ENCODE data around the gene HOXB2. TPM values are rescaled to one million over a fixed set of nuclear protein-coding genes. Genes with fewer than 3 reads are reported as not detected.
A peak's percentile ranks its signal among the peaks of the same experiment; 100 is the strongest.

HOXB2 gene
- total and polyA plus RNA-seq, 2 donors (not counting 1 experiment from before 2014, with no cell fraction given) = 6.1 to 9.2 TPM

GRCh38 chr17:48582750-48583069 is 37.8 kb upstream of the HOXB2 start:
- no peak overlapping the region for H3K27ac ChIP-seq (ENCODE audit: low read length in 2 of 2)
- CTCF ChIA-PET = interaction anchor here (1.1 to 2.2 kb wide), 5 partner anchors 30 to 278 kb away, joined by 3 to 20 read pairs (median 3); no protein-coding TSS in a partner anchor
- Mint-ChIP-seq H3K27me3 (peaks cover 88% of the 10 kb centered on the region), H3K27ac (no peak overlapping the region), H3K4me1 (peaks cover 51% of the 10 kb centered on the region), H3K4me3 (peak overlapping the region; percentile 82), H3K9me3 (ENCODE audit: insufficient read depth) (no peaks in the 10 kb centered on the region)
- peak overlapping the region in 1 of 5 experiments; percentile 59 for H3K4me3 ChIP-seq (ENCODE audit: control extremely low read depth in 1 of 5, extremely low read depth in 1 of 5, insufficient read depth in 1 of 5, low read depth in 2 of 5, low read length in 4 of 5)
- no peaks in the 10 kb centered on the region for H3K36me3 ChIP-seq (replicated peaks in 1 of 2; ENCODE audit: control extremely low read depth in 1 of 2, control insufficient read depth in 1 of 2, extremely low read depth in 1 of 2, insufficient read depth in 2 of 2, low read length in 1 of 2)
- intact Hi-C loops (cut with micrococcal nuclease) = no loop called here
- peaks cover 0 to 29% (median 0%) of the 10 kb centered on the region in 3 donors for H3K9me3 ChIP-seq (ENCODE audit: control extremely low read depth in 1 of 3, control insufficient read depth in 2 of 3, insufficient read depth in 1 of 3, low read length in 2 of 3)
- TF ChIP-seq, protein P1, sequence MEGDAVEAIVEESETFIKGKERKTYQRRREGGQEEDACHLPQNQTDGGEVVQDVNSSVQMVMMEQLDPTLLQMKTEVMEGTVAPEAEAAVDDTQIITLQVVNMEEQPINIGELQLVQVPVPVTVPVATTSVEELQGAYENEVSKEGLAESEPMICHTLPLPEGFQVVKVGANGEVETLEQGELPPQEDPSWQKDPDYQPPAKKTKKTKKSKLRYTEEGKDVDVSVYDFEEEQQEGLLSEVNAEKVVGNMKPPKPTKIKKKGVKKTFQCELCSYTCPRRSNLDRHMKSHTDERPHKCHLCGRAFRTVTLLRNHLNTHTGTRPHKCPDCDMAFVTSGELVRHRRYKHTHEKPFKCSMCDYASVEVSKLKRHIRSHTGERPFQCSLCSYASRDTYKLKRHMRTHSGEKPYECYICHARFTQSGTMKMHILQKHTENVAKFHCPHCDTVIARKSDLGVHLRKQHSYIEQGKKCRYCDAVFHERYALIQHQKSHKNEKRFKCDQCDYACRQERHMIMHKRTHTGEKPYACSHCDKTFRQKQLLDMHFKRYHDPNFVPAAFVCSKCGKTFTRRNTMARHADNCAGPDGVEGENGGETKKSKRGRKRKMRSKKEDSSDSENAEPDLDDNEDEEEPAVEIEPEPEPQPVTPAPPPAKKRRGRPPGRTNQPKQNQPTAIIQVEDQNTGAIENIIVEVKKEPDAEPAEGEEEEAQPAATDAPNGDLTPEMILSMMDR (IDR thresholded peaks at IDR 0.05) = no peak
- TF ChIP-seq EZH2 (IDR thresholded peaks at IDR 0.05; ENCODE audit: borderline replicate concordance, insufficient read depth, low read depth, low read length, poor library complexity, severe bottlenecking) = no peak
- H4K20me1 ChIP-seq (ENCODE audit: control insufficient read depth, insufficient read depth, low read length, poor library complexity, severe bottlenecking) = peaks cover 4% of the 10 kb centered on the region
- no peaks in the 10 kb centered on the region for H3K79me2 ChIP-seq (ENCODE audit: control insufficient read depth, insufficient read depth, low read length)
- DNase-seq (peak; percentile 18), ATAC-seq (ENCODE audit: low read depth) (no peak)
- no peak overlapping the region for H3K9ac ChIP-seq (ENCODE audit: low read length)
- H3K27me3 ChIP-seq (replicated peaks in 1 of 4; ENCODE audit: control extremely low read depth in 1 of 4, control insufficient read depth in 3 of 4, insufficient read depth in 4 of 4, low read length in 3 of 4) = peaks cover 0 to 93% (median 81%) of the 10 kb centered on the region in 4 experiments
- POLR2A ChIA-PET = interaction anchor here (0.6 kb wide), 1 partner anchor 231 kb away, joined by 4 read pairs; no protein-coding TSS in a partner anchor
- 35% methylated on average over 3 of the region's 7 CpGs for WGBS (ENCODE audit: insufficient coverage)
- H3K4me1 ChIP-seq (ENCODE audit: control insufficient read depth in 2 of 2, insufficient read depth in 2 of 2, low read length in 2 of 2) = peaks cover 53 to 62% of the 10 kb centered on the region in 2 donors
- no peak overlapping the region for H2AFZ ChIP-seq (ENCODE audit: insufficient read depth, low read depth, low read length, poor library complexity, severe bottlenecking)
- H3K4me2 ChIP-seq (replicated peaks; ENCODE audit: low read depth, low read length, poor library complexity, severe bottlenecking) = peak overlapping the region; percentile 90

- peaks cover 0 to 30% (median 0%) of the 10 kb centered on the region in 3 donors for H3K9me3 ChIP-seq (ENCODE audit: control extremely low read depth in 1 of 3, control insufficient read depth in 2 of 3, insufficient read depth in 1 of 3, low read length in 2 of 3)
- H3K4me2 ChIP-seq (replicated peaks; ENCODE audit: low read depth, low read length, poor library complexity, severe bottlenecking) = no peak overlapping the region
- DNase-seq (peak; percentile 38), ATAC-seq (ENCODE audit: low read depth) (no peak)
- no peaks in the 10 kb centered on the region for H3K79me2 ChIP-seq (ENCODE audit: control insufficient read depth, insufficient read depth, low read length)
- ChIA-PET CTCF (interaction anchor here (0.7 to 1.1 kb wide), 3 partner anchors 37 to 79 kb away, joined by 3 to 5 read pairs (median 3); no protein-coding TSS in a partner anchor), POLR2A (no interaction called here)
- H3K4me1 ChIP-seq (ENCODE audit: control insufficient read depth in 2 of 2, insufficient read depth in 2 of 2, low read length in 2 of 2) = peaks cover 52 to 59% of the 10 kb centered on the region in 2 donors
- H3K27ac ChIP-seq (ENCODE audit: low read length in 2 of 2) = no peak overlapping the region
- H3K27me3 ChIP-seq (replicated peaks in 1 of 4; ENCODE audit: control extremely low read depth in 1 of 4, control insufficient read depth in 3 of 4, insufficient read depth in 4 of 4, low read length in 3 of 4) = peaks cover 0 to 83% (median 63%) of the 10 kb centered on the region in 4 experiments
- H3K4me3 ChIP-seq (ENCODE audit: control extremely low read depth in 1 of 5, extremely low read depth in 1 of 5, insufficient read depth in 1 of 5, low read depth in 2 of 5, low read length in 4 of 5) = no peak overlapping the region
- no peak overlapping the region for H2AFZ ChIP-seq (ENCODE audit: insufficient read depth, low read depth, low read length, poor library complexity, severe bottlenecking)
- no peaks in the 10 kb centered on the region for H3K36me3 ChIP-seq (replicated peaks in 1 of 2; ENCODE audit: control extremely low read depth in 1 of 2, control insufficient read depth in 1 of 2, extremely low read depth in 1 of 2, insufficient read depth in 2 of 2, low read length in 1 of 2)
- no peak for TF ChIP-seq EZH2 (IDR thresholded peaks at IDR 0.05; ENCODE audit: borderline replicate concordance, insufficient read depth, low read depth, low read length, poor library complexity, severe bottlenecking)
- TF ChIP-seq, protein P1 (IDR thresholded peaks at IDR 0.05) = no peak
- no peaks in the 10 kb centered on the region for H3K9me3 Mint-ChIP-seq (ENCODE audit: insufficient read depth)
- no peaks in the 10 kb centered on the region for H4K20me1 ChIP-seq (ENCODE audit: control insufficient read depth, insufficient read depth, low read length, poor library complexity, severe bottlenecking)
- peak overlapping the region; percentile 88 for H3K4me3 Mint-ChIP-seq
- peaks cover 60% of the 10 kb centered on the region for H3K27me3 Mint-ChIP-seq
- H3K4me1 Mint-ChIP-seq = peaks cover 53% of the 10 kb centered on the region
- intact Hi-C loops (cut with micrococcal nuclease) = loop anchor here (2.0 to 5.0 kb wide), 3 partner anchors 13 to 39 kb away; partner anchors contain the start of genes HOXB5 and HOXB7
- WGBS (ENCODE audit: insufficient coverage) = 53% methylated on average over 3 of the region's 26 CpGs
- H3K9ac ChIP-seq (ENCODE audit: low read length) = no peak overlapping the region
- H3K27ac Mint-ChIP-seq = no peak overlapping the region
Measured at GRCh38 chr17:48579760-48580554, 35.0 kb upstream of the HOXB2 start.
